Muscle of arm (tissue), 12 donors: ENCODE results near the gene DTWD2. TPM values are rescaled to one million over a fixed set of nuclear protein-coding genes. Genes with fewer than 3 reads are reported as not detected.

Experiments used
- DNase-seq: peaks from one replicate; pipeline ENCODE4 v3.0.0-alpha.2; 2013
- polyA plus RNA-seq, 12 donors: library from polyadenylated mRNA; unstranded; fragments of 120-200 nt; gene quantifications; one replicate each; pipeline ENCODE4 v1.2.1, GENCODE V29; 2013; ENCODE audit not compliant: insufficient read length in 12 of 12

DTWD2 gene
- polyA plus RNA-seq, 12 donors = 5.7 to 15.5 (median 7.7) TPM; not detected in 1

GRCh38 chr5:118788351-118788750 lies 200.0 kb downstream of the DTWD2 start:
- no peak for DNase-seq

Other genes starting within 250 kb of the DTWD2 start
- 10 to 100 TPM in 11 of 12 donors, not detected in 1; 20.2 to 50.0 (median 25.1) TPM for gene DMXL1, start 82.5 kb upstream of the DTWD2 start, polyA plus RNA-seq